A673 (cell line): Measurements from ENCODE around the gene ADARB2. TPM values are rescaled to one million over a fixed set of nuclear protein-coding genes. Genes with fewer than 3 reads are reported as not detected.

ENCODE experiments used
- BruUV-seq: library from RNA; stranded (reverse); fragments of 400-500 nt; replicated peaks from 2 replicates; lab custom pipeline; 2021; lab: Mats Ljungman, UMichigan
- CTCF ChIA-PET: fragments of 300-600 bp; sonication (Branson Sonifier 250); formaldehyde crosslinking; loops from one replicate; lab custom pipeline; 2022; ENCODE audit warnings: antibody characterized with exemption; lab: Charles Lee
- POLR2A ChIA-PET: fragments of 300-600 bp; sonication (Branson Sonifier 250); formaldehyde crosslinking; loops from one replicate; lab custom pipeline; 2022; ENCODE audit warnings: antibody characterized with exemption; ENCODE audit not compliant: low non-redundant PET; lab: Charles Lee
- DNase-seq: peaks from one replicate; pipeline ENCODE4 v3.0.0-alpha.2; 2015; ENCODE audit warnings: low spot score
- H3K27ac ChIP-seq: fragments of 200-600 bp; sonication (generic); 2 replicates; pipeline ENCODE4 v1.5.1; 2016; ENCODE audit warnings: mixed run types, low read depth, mild to moderate bottlenecking, mixed read lengths, antibody characterized with exemption, low read length; ENCODE audit not compliant: poor library complexity, severe bottlenecking
- H3K27me3 ChIP-seq: fragments of 200-600 bp; sonication (generic); replicated peaks from 2 replicates; pipeline ENCODE4 v1.6.1; 2017; ENCODE audit warnings: mixed run types, low read depth, mild to moderate bottlenecking, mixed read lengths, antibody characterized with exemption, low read length; ENCODE audit not compliant: insufficient read depth, poor library complexity
- H3K36me3 ChIP-seq: fragments of 200-600 bp; sonication (generic); 2 replicates; pipeline ENCODE4 v1.6.1; 2016; ENCODE audit warnings: mixed run types, mild to moderate bottlenecking, mixed read lengths, antibody characterized with exemption, low read length; ENCODE audit not compliant: insufficient read depth, poor library complexity, severe bottlenecking
- H3K4me1 ChIP-seq: fragments of 200-600 bp; sonication (generic); 2 replicates; pipeline ENCODE4 v1.6.1; 2017; ENCODE audit warnings: mixed run types, mild to moderate bottlenecking, mixed read lengths, antibody characterized with exemption, low read length; ENCODE audit not compliant: insufficient read depth, poor library complexity, severe bottlenecking
- H3K4me3 ChIP-seq: fragments of 200-600 bp; sonication (generic); 2 replicates; pipeline ENCODE4 v1.5.1; 2016; ENCODE audit warnings: low read depth, mixed run types, mild to moderate bottlenecking, mixed read lengths, low read length; ENCODE audit not compliant: poor library complexity, severe bottlenecking
- H3K9me3 ChIP-seq: fragments of 200-600 bp; sonication (generic); 2 replicates; pipeline ENCODE4 v1.6.1; 2016; ENCODE audit warnings: mixed run types, low read depth, mild to moderate bottlenecking, mixed read lengths, antibody characterized with exemption, low read length; ENCODE audit not compliant: poor library complexity, severe bottlenecking
- CTCF ChIP-seq: fragments of 300-800, 200-600 bp; sonication (generic); conservative IDR thresholded peaks from 2 replicates; pipeline ENCODE4 v1.5.1; 2017; ENCODE audit warnings: low read depth, mild to moderate bottlenecking, antibody characterized with exemption, low read length, moderate library complexity, mixed read lengths
- EZH2 ChIP-seq: fragments of 200-600 bp; sonication (generic); IDR thresholded peaks from 2 replicates; pipeline ENCODE4 v1.6.1; 2017; ENCODE audit warnings: borderline replicate concordance, low read depth, mild to moderate bottlenecking, mixed read lengths, antibody characterized with exemption, low read length; ENCODE audit not compliant: poor library complexity, severe bottlenecking
- intact Hi-C: fragments of 100-400 bp; cut with micrococcal nuclease; formaldehyde crosslinking; loops from one replicate; pipeline ENCODE4 v1.10.0; 2022; ENCODE audit not compliant: unreplicated experiment
- total RNA-seq: library from RNA; stranded (reverse); gene quantifications from 2 replicates; pipeline ENCODE4 v1.2.3, GENCODE V29; 2021

ADARB2 gene
- total RNA-seq, 1 experiment from 2014 or later, result not detected

GRCh38 chr10:1402816-1403507 is 334.4 kb downstream of the ADARB2 start:
- POLR2A ChIA-PET, result no interaction called here
- Histone ChIP-seq H3K9me3 (no peaks in the 10 kb centered on the region), H3K27ac (no peak overlapping the region), H3K4me3 (no peak overlapping the region), H3K4me1 (no peaks in the 10 kb centered on the region), H3K36me3 (no peaks in the 10 kb centered on the region), H3K27me3 (peaks cover 78% of the 10 kb centered on the region)
- BruUV-seq, result no TSS peak
- no peak for DNase-seq
- CTCF ChIA-PET, result no interaction called here
- intact Hi-C loops, result no loop called here
- TF ChIP-seq CTCF (no peak), EZH2 (no peak)

- CTCF ChIA-PET, result no interaction called here
- BruUV-seq, result no TSS peak
- POLR2A ChIA-PET, result no interaction called here
- Histone ChIP-seq H3K4me3 (no peak overlapping the region), H3K27me3 (peaks cover 70% of the 10 kb centered on the region), H3K27ac (no peak overlapping the region), H3K9me3 (no peaks in the 10 kb centered on the region), H3K4me1 (no peaks in the 10 kb centered on the region), H3K36me3 (no peaks in the 10 kb centered on the region)
- no peak for DNase-seq
- TF ChIP-seq EZH2, result no peak
- TF ChIP-seq CTCF, result no peak
- intact Hi-C loops, result no loop called here
Observed at GRCh38 chr10:1402016-1402770, 335.1 kb downstream of the ADARB2 start.

- no peaks in the 10 kb centered on the region for H3K9me3 ChIP-seq
- CTCF ChIA-PET, result no interaction called here
- H3K27ac ChIP-seq, result no peak overlapping the region
- H3K27me3 ChIP-seq, result peaks cover 61% of the 10 kb centered on the region
- no peaks in the 10 kb centered on the region for H3K36me3 ChIP-seq
- TF ChIP-seq EZH2 (no peak), CTCF (no peak)
- no peaks in the 10 kb centered on the region for H3K4me1 ChIP-seq
- intact Hi-C loops, result no loop called here
- BruUV-seq, result no TSS peak
- no peak overlapping the region for H3K4me3 ChIP-seq
- DNase-seq, result no peak
- POLR2A ChIA-PET, result no interaction called here
Observed at GRCh38 chr10:1401071-1401965, 336.0 kb downstream of the ADARB2 start.
